HL-60 (cell line): ENCODE results near the gene NCKIPSD.

Source experiments
- DNase-seq, 2 experiments: peaks; one replicate each; pipeline ENCODE4 v3.0.0-alpha.2; 2010 to 2020; ENCODE audit warnings: low read depth in 1 of 2, low spot score in 1 of 2
- H3K27ac ChIP-seq: fragments of 250-450 bp; sonication (Bioruptor Pico); replicated peaks from 2 replicates; pipeline ENCODE4 v1.5.1; 2020; ENCODE audit warnings: mild to moderate bottlenecking, moderate library complexity
- H3K27me3 ChIP-seq: fragments of 250-450 bp; sonication (Bioruptor Pico); 2 replicates; pipeline ENCODE4 v1.5.1; 2021; ENCODE audit warnings: mild to moderate bottlenecking, moderate library complexity; ENCODE audit not compliant: insufficient read depth, poor library complexity, severe bottlenecking
- H3K4me3 ChIP-seq: replicated peaks from 2 replicates; pipeline ENCODE4 v1.5.1; 2011; ENCODE audit warnings: mild to moderate bottlenecking, control low read depth, low read length; ENCODE audit not compliant: insufficient read depth
- CTCF ChIP-seq: IDR thresholded peaks from one replicate; pipeline ENCODE4 v1.5.1; 2011; ENCODE audit warnings: low read length, control low read depth, inconsistent platforms; ENCODE audit not compliant: insufficient read depth
- GABPA ChIP-seq: IDR thresholded peaks from 2 replicates; pipeline ENCODE4 v1.6.1; 2012; ENCODE audit warnings: low read depth
- POLR2AphosphoS5 ChIP-seq: IDR thresholded peaks from 2 replicates; pipeline ENCODE4 v1.6.1; 2012; ENCODE audit warnings: low read depth
- REST ChIP-seq: IDR thresholded peaks from 2 replicates; pipeline ENCODE4 v1.6.1; 2012; ENCODE audit warnings: low read depth; ENCODE audit not compliant: insufficient replicate concordance
- SPI1 ChIP-seq: IDR thresholded peaks from 2 replicates; pipeline ENCODE4 v1.6.1; 2012; ENCODE audit warnings: low read depth, mild to moderate bottlenecking, borderline replicate concordance

The NCKIPSD gene

GRCh38 chr3:48696156-48696555 is 10.4 kb upstream of the NCKIPSD start:
- Histone ChIP-seq H3K27me3 (no peaks in the 10 kb centered on the region), H3K4me3 (no peak overlapping the region), H3K27ac (no peak overlapping the region)
- DNase-seq: no peak
- TF ChIP-seq SPI1 (no peak), POLR2AphosphoS5 (no peak), REST (no peak), CTCF (no peak), GABPA (no peak)

- H3K27me3 ChIP-seq: no peaks in the 10 kb centered on the region
- no peak for DNase-seq
- TF ChIP-seq GABPA: no peak
- TF ChIP-seq CTCF: no peak
- TF ChIP-seq POLR2AphosphoS5: no peak
- TF ChIP-seq REST: no peak
- TF ChIP-seq SPI1: no peak
- H3K27ac ChIP-seq: no peak overlapping the region
- H3K4me3 ChIP-seq: no peak overlapping the region
Measured at GRCh38 chr3:48695393-48695753, 9.7 kb upstream of the NCKIPSD start.

GRCh38 chr3:48694610-48695392 is 9.1 kb upstream of the NCKIPSD start:
- TF ChIP-seq SPI1 (no peak), REST (no peak), GABPA (no peak), CTCF (no peak), POLR2AphosphoS5 (no peak)
- Histone ChIP-seq H3K27me3 (no peaks in the 10 kb centered on the region), H3K27ac (no peak overlapping the region), H3K4me3 (no peak overlapping the region)
- DNase-seq: no peak
